ENCODE results near the gene KCTD11. TPM values are rescaled to one million over a fixed set of nuclear protein-coding genes. Genes with fewer than 3 reads are reported as not detected.

Gene KCTD11
- total RNA-seq, 4 donors from 2014 or later: 6.6 to 20.4 (median 18.7) TPM

- Histone ChIP-seq H3K4me3 (replicated peaks in 1 of 3) (no peak overlapping the region), H3K9me3 (no peaks in the 10 kb centered on the region), H3K27me3 (no peaks in the 10 kb centered on the region), H3K27ac (no peak overlapping the region), H3K36me3 (peaks cover 55 to 57% of the 10 kb centered on the region in 2 donors), H3K4me1 (peaks cover 10 to 26% of the 10 kb centered on the region in 2 donors)
- 87 to 95% methylated on average over 15 to 16 of the region's 16 CpGs for WGBS, 2 donors
- TF ChIP-seq POLR2A (IDR thresholded peaks at IDR 0.05) (no peak), CTCF (IDR thresholded peaks at IDR 0.05) (no peak)
- intact Hi-C loops (cut with DNase I): no loop called here
- no peak for DNase-seq
Measured at GRCh38 chr17:7317161-7317803, 34.7 kb upstream of the KCTD11 start.

GRCh38 chr17:7318121-7318860 lies 33.7 kb upstream of the KCTD11 start:
- intact Hi-C loops (cut with DNase I): no loop called here
- H3K9me3 ChIP-seq: no peaks in the 10 kb centered on the region
- H3K27me3 ChIP-seq: no peaks in the 10 kb centered on the region
- H3K4me1 ChIP-seq: peaks cover 10 to 20% of the 10 kb centered on the region in 2 donors
- WGBS, 2 donors: 85 to 97% methylated on average over 11 to 12 of the region's 13 CpGs
- no peak overlapping the region for H3K27ac ChIP-seq
- TF ChIP-seq POLR2A (IDR thresholded peaks at IDR 0.05) (no peak), CTCF (IDR thresholded peaks at IDR 0.05) (no peak)
- no peak for DNase-seq
- H3K36me3 ChIP-seq: peaks cover 54 to 57% of the 10 kb centered on the region in 2 donors
- no peak overlapping the region for H3K4me3 ChIP-seq (replicated peaks in 1 of 3)

- Histone ChIP-seq H3K27me3 (no peaks in the 10 kb centered on the region), H3K36me3 (peaks cover 64% of the 10 kb centered on the region in 2 donors), H3K4me3 (replicated peaks in 1 of 3) (no peak overlapping the region), H3K9me3 (no peaks in the 10 kb centered on the region), H3K27ac (no peak overlapping the region), H3K4me1 (no peaks in the 10 kb centered on the region)
- no peak for DNase-seq
- intact Hi-C loops (cut with DNase I): no loop called here
- TF ChIP-seq CTCF (IDR thresholded peaks at IDR 0.05): no peak
- no peak for TF ChIP-seq POLR2A (IDR thresholded peaks at IDR 0.05)
- 72 to 80% methylated on average over 6 to 13 of the region's 15 CpGs for WGBS, 2 donors
Measured at GRCh38 chr17:7321466-7321865, 30.5 kb upstream of the KCTD11 start.

- Histone ChIP-seq H3K27ac (no peak overlapping the region), H3K4me3 (replicated peaks in 1 of 3) (no peak overlapping the region), H3K27me3 (no peaks in the 10 kb centered on the region), H3K4me1 (no peaks in the 10 kb centered on the region), H3K36me3 (peaks cover 58 to 60% of the 10 kb centered on the region in 2 donors), H3K9me3 (no peaks in the 10 kb centered on the region)
- intact Hi-C loops (cut with DNase I): no loop called here
- TF ChIP-seq CTCF (IDR thresholded peaks at IDR 0.05) (no peak), POLR2A (IDR thresholded peaks at IDR 0.05) (no peak)
- DNase-seq: no peak
- 93 to 96% methylated on average over 10 to 20 of the region's 22 CpGs for WGBS, 2 donors
Measured at GRCh38 chr17:7322520-7323194, 29.3 kb upstream of the KCTD11 start.

Data from thyroid gland (tissue), 4 donors.